Putamen (tissue), 1 donor: ENCODE results near the gene PTPRS.
A peak's percentile ranks its signal among the peaks of the same experiment; 100 is the strongest.

ENCODE experiments used
- DNase-seq: peaks from one replicate; pipeline ENCODE4 v3.0.0-alpha.2; 2016; ENCODE audit warnings: low spot score

Gene PTPRS

GRCh38 chr19:5308451-5309437 lies 31.9 kb downstream of the PTPRS start:
- peak; percentile 84 for DNase-seq

GRCh38 chr19:5307655-5308054 lies 33.0 kb downstream of the PTPRS start:
- no peak for DNase-seq

GRCh38 chr19:5305163-5305562 lies 35.4 kb downstream of the PTPRS start:
- no peak for DNase-seq

- no peak for DNase-seq
These were observed 36.1 kb downstream of the PTPRS start for GRCh38 chr19:5304486-5304885.

- DNase-seq: no peak
These were observed 37.4 kb downstream of the PTPRS start for GRCh38 chr19:5303208-5303607.

- no peak for DNase-seq
These were observed 38.2 kb downstream of the PTPRS start for GRCh38 chr19:5302396-5302795.

- no peak for DNase-seq
These were observed 41.5 kb downstream of the PTPRS start for GRCh38 chr19:5299137-5299536.

GRCh38 chr19:5298471-5298901 lies 42.1 kb downstream of the PTPRS start:
- DNase-seq: no peak

GRCh38 chr19:5297272-5297669 lies 43.3 kb downstream of the PTPRS start:
- no peak for DNase-seq

GRCh38 chr19:5296457-5297271 lies 43.9 kb downstream of the PTPRS start:
- DNase-seq: no peak

GRCh38 chr19:5296021-5296420 lies 44.6 kb downstream of the PTPRS start:
- DNase-seq: no peak

- no peak for DNase-seq
These were observed 46.0 kb downstream of the PTPRS start for GRCh38 chr19:5294403-5295160.

- DNase-seq: no peak
These were observed 46.8 kb downstream of the PTPRS start for GRCh38 chr19:5293612-5294378.

- DNase-seq: peak; percentile 82
These were observed 47.6 kb downstream of the PTPRS start for GRCh38 chr19:5292822-5293611.

- DNase-seq: no peak
These were observed 48.2 kb downstream of the PTPRS start for GRCh38 chr19:5292453-5292821.

GRCh38 chr19:5291588-5292193 lies 48.9 kb downstream of the PTPRS start:
- no peak for DNase-seq
